ENCODE results near the gene MBIP. TPM values are rescaled to one million over a fixed set of nuclear protein-coding genes. Genes with fewer than 3 reads are reported as not detected.

MBIP gene
- polyA plus RNA-seq, 4 donors, result 51.9 to 69.8 (median 55.6) TPM

GRCh38 chr14:36268121-36268520 lies 52.3 kb downstream of the MBIP start:
- DNase-seq (ENCODE audit: low read depth in 4 of 4, low spot score in 3 of 4), result no peak

GRCh38 chr14:36264595-36264994 lies 55.8 kb downstream of the MBIP start:
- no peak for DNase-seq (ENCODE audit: low read depth in 4 of 4, low spot score in 3 of 4)

GRCh38 chr14:36264107-36264506 lies 56.3 kb downstream of the MBIP start:
- no peak for DNase-seq (ENCODE audit: low read depth in 4 of 4, low spot score in 3 of 4)

GRCh38 chr14:36260970-36261640 lies 59.3 kb downstream of the MBIP start:
- DNase-seq (ENCODE audit: low read depth in 4 of 4, low spot score in 3 of 4), result no peak

- DNase-seq (ENCODE audit: low read depth in 4 of 4, low spot score in 3 of 4), result no peak
Measured at GRCh38 chr14:36258241-36258640, 62.2 kb downstream of the MBIP start.

GRCh38 chr14:36256126-36256801 lies 64.2 kb downstream of the MBIP start:
- no peak for DNase-seq (ENCODE audit: low read depth in 4 of 4, low spot score in 3 of 4)

- no peak for DNase-seq (ENCODE audit: low read depth in 4 of 4, low spot score in 3 of 4)
Measured at GRCh38 chr14:36254020-36254624, 66.3 kb downstream of the MBIP start.

Other genes with a start within 250 kb of the MBIP start
- gene PTCSC3, start 143.9 kb downstream of the MBIP start, polyA plus RNA-seq (ENCODE audit: insufficient read length in 4 of 4), result under 1 TPM in 1 of 4 donors, not detected in 3; 0.27 TPM
- under 1 TPM in 2 of 4 donors, not detected in 2; 0.52 TPM for gene NKX2-1, start 199.6 kb upstream of the MBIP start, polyA plus RNA-seq (ENCODE audit: insufficient read length in 4 of 4)

All from left renal pelvis (tissue), 4 donors.